SK-N-SH treated with all-trans-retinoic acid at 6 μM for 48 hours (cell line): ENCODE data around the gene LRMDA.

Source experiments
- TCF4 ChIP-seq: fragments of 250-450 bp; sonication (Bioruptor Pico); IDR thresholded peaks from 2 replicates; pipeline ENCODE4 v1.8.0; 2021; ENCODE audit warnings: mild to moderate bottlenecking, moderate library complexity, borderline replicate concordance
- ZFP3 ChIP-seq: fragments of 250-450 bp; sonication (Bioruptor Pico); IDR thresholded peaks from 2 replicates; pipeline ENCODE4 v1.5.0; 2020; ENCODE audit warnings: mild to moderate bottlenecking, moderate library complexity
- ZNF70 ChIP-seq: fragments of 450-650 bp; formaldehyde crosslinking; IDR thresholded peaks from 2 replicates; pipeline ENCODE4 v1.5.0; 2020; ENCODE audit warnings: mild to moderate bottlenecking, moderate library complexity
- TF ChIP-seq, protein P1 (sequence below): fragments of 250-450 bp; sonication (Bioruptor Pico); IDR thresholded peaks from 2 replicates; pipeline ENCODE4 v1.5.1; 2020; ENCODE audit warnings: low read depth, mild to moderate bottlenecking, moderate library complexity

GRCh38 chr10:75969031-75969430 is 537.6 kb downstream of the LRMDA start:
- TF ChIP-seq ZNF70 (CRISPR knock-in tag) (no peak), TCF4 (CRISPR knock-in tag) (no peak), ZFP3 (CRISPR knock-in tag) (no peak)
- TF ChIP-seq, protein P1, sequence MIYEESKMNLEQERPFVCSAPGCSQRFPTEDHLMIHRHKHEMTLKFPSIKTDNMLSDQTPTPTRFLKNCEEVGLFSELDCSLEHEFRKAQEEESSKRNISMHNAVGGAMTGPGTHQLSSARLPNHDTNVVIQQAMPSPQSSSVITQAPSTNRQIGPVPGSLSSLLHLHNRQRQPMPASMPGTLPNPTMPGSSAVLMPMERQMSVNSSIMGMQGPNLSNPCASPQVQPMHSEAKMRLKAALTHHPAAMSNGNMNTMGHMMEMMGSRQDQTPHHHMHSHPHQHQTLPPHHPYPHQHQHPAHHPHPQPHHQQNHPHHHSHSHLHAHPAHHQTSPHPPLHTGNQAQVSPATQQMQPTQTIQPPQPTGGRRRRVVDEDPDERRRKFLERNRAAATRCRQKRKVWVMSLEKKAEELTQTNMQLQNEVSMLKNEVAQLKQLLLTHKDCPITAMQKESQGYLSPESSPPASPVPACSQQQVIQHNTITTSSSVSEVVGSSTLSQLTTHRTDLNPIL (CRISPR knock-in tag): no peak
